Endothelial cell (in vitro differentiated cells): ENCODE data around the gene EPHA6. TPM values are rescaled to one million over a fixed set of nuclear protein-coding genes. Genes with fewer than 3 reads are reported as not detected.

ENCODE experiments used
- DNase-seq: peaks from one replicate; pipeline ENCODE4 v3.0.0; 2021; ENCODE audit warnings: low spot score
- H3K27ac Mint-ChIP-seq: one replicate; pipeline ENCODE4 v1.8.0; 2021; ENCODE audit warnings: mixed read lengths, inconsistent platforms; ENCODE audit not compliant: unreplicated experiment
- H3K27me3 Mint-ChIP-seq: one replicate; pipeline ENCODE4 v1.8.0; 2021; ENCODE audit warnings: mild to moderate bottlenecking, moderate library complexity, mixed read lengths, inconsistent platforms; ENCODE audit not compliant: unreplicated experiment
- H3K36me3 Mint-ChIP-seq: one replicate; pipeline ENCODE4 v1.8.0; 2021; ENCODE audit warnings: mild to moderate bottlenecking, low read depth, mixed read lengths, inconsistent platforms; ENCODE audit not compliant: unreplicated experiment
- H3K4me1 Mint-ChIP-seq: one replicate; pipeline ENCODE4 v1.8.0; 2021; ENCODE audit warnings: mild to moderate bottlenecking, mixed read lengths, inconsistent platforms; ENCODE audit not compliant: unreplicated experiment
- H3K4me3 Mint-ChIP-seq: one replicate; pipeline ENCODE4 v1.8.0; 2021; ENCODE audit warnings: mild to moderate bottlenecking, mixed read lengths, inconsistent platforms; ENCODE audit not compliant: unreplicated experiment
- H3K9me3 Mint-ChIP-seq: one replicate; pipeline ENCODE4 v1.8.0; 2021; ENCODE audit warnings: mixed read lengths, inconsistent platforms; ENCODE audit not compliant: unreplicated experiment
- total RNA-seq: library from RNA; stranded (reverse); fragmentation: NEBNext Ultra II Directional; extraction: Animal tissue kit (Norgen Biotek cat#: 25700); gene quantifications from one replicate; pipeline ENCODE4 v1.2.1, GENCODE V29; 2021; ENCODE audit not compliant: unreplicated experiment
- TF ChIP-seq, protein P1 (sequence below): fragments of 200-600 bp; sonication (generic); IDR thresholded peaks from one replicate; pipeline ENCODE4 v1.5.0; 2021; ENCODE audit warnings: antibody characterized with exemption; ENCODE audit not compliant: unreplicated experiment

The EPHA6 gene
- total RNA-seq, 1 donor from 2014 or later = 21.8 TPM

DNA sequence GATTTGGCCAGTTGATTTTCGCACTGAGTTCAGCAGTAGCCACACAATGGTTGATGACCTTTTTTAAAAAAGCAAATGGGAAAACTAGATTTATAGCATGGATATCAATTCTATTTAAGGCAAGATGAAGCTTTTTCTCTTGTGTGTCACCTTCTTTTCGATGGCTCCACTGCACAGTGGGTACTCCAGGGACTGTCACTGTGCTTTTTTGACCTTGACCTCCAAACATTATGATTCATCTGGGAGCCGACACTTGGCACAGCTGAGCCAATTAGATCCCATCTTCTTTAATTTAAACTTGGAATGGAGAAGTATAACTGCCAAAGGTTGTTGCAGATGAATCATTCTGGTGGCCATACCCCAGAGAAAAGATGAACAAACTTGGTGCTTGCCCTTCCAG lies 367.3 kb downstream of the EPHA6 start:
- H3K27ac Mint-ChIP-seq = no peak overlapping the region
- peaks cover 2% of the 10 kb centered on the region for H3K27me3 Mint-ChIP-seq
- no peaks in the 10 kb centered on the region for H3K36me3 Mint-ChIP-seq
- no peaks in the 10 kb centered on the region for H3K4me1 Mint-ChIP-seq
- H3K9me3 Mint-ChIP-seq = no peaks in the 10 kb centered on the region
- DNase-seq = no peak
- TF ChIP-seq, protein P1, sequence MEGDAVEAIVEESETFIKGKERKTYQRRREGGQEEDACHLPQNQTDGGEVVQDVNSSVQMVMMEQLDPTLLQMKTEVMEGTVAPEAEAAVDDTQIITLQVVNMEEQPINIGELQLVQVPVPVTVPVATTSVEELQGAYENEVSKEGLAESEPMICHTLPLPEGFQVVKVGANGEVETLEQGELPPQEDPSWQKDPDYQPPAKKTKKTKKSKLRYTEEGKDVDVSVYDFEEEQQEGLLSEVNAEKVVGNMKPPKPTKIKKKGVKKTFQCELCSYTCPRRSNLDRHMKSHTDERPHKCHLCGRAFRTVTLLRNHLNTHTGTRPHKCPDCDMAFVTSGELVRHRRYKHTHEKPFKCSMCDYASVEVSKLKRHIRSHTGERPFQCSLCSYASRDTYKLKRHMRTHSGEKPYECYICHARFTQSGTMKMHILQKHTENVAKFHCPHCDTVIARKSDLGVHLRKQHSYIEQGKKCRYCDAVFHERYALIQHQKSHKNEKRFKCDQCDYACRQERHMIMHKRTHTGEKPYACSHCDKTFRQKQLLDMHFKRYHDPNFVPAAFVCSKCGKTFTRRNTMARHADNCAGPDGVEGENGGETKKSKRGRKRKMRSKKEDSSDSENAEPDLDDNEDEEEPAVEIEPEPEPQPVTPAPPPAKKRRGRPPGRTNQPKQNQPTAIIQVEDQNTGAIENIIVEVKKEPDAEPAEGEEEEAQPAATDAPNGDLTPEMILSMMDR = no peak
- H3K4me3 Mint-ChIP-seq = no peak overlapping the region

- Mint-ChIP-seq H3K9me3 (no peaks in the 10 kb centered on the region), H3K36me3 (no peaks in the 10 kb centered on the region), H3K4me3 (no peak overlapping the region), H3K27ac (no peak overlapping the region), H3K27me3 (peaks cover 1% of the 10 kb centered on the region), H3K4me1 (no peaks in the 10 kb centered on the region)
- TF ChIP-seq, protein P1 = no peak
- no peak for DNase-seq
Measured at GRCh38 chr3:97187771-97188170, 373.4 kb downstream of the EPHA6 start.

- DNase-seq = no peak
- Mint-ChIP-seq H3K9me3 (no peaks in the 10 kb centered on the region), H3K27me3 (no peaks in the 10 kb centered on the region), H3K4me3 (no peak overlapping the region), H3K4me1 (no peaks in the 10 kb centered on the region), H3K27ac (no peak overlapping the region), H3K36me3 (no peaks in the 10 kb centered on the region)
- TF ChIP-seq, protein P1 = no peak
Measured at GRCh38 chr3:97189835-97190234, 375.4 kb downstream of the EPHA6 start.

DNA sequence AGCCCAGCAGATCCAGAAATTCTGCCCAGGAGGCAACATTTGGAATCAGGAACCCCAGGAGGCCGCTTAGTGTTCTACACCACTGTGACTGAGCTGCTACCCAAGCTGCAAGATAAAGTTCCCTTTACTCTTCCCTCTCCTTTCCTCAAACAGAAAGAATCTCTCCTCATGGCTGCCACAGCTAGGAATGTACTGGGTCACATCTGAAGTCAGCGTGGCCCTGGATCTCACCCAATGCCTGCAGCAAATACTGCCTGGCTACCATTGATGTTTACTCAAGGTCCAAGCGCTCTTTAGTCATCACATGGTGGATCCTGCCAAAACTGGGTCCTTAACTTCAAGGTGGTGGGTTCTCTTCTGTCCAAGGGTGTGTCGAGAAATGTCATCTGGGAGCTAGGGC lies 382.7 kb downstream of the EPHA6 start:
- Mint-ChIP-seq H3K4me3 (no peak overlapping the region), H3K27me3 (no peaks in the 10 kb centered on the region), H3K36me3 (peaks cover 3% of the 10 kb centered on the region), H3K4me1 (peaks cover 5% of the 10 kb centered on the region), H3K27ac (no peak overlapping the region), H3K9me3 (no peaks in the 10 kb centered on the region)
- DNase-seq = no peak
- TF ChIP-seq, protein P1 = no peak

- no peaks in the 10 kb centered on the region for H3K27me3 Mint-ChIP-seq
- DNase-seq = no peak
- TF ChIP-seq, protein P1 = no peak
- H3K4me3 Mint-ChIP-seq = no peak overlapping the region
- H3K27ac Mint-ChIP-seq = no peak overlapping the region
- no peaks in the 10 kb centered on the region for H3K9me3 Mint-ChIP-seq
- H3K4me1 Mint-ChIP-seq = peaks cover 5% of the 10 kb centered on the region
- peaks cover 3% of the 10 kb centered on the region for H3K36me3 Mint-ChIP-seq
Measured at GRCh38 chr3:97197830-97198229, 383.4 kb downstream of the EPHA6 start.
